NCI-H187 (cell line): ENCODE results near the gene ATG16L1.

ENCODE experiments used
- DNase-seq, 2 experiments: peaks; one replicate each; lab custom pipeline; 2025; lab: John Stamatoyannopoulos, UW

ATG16L1 gene

DNA sequence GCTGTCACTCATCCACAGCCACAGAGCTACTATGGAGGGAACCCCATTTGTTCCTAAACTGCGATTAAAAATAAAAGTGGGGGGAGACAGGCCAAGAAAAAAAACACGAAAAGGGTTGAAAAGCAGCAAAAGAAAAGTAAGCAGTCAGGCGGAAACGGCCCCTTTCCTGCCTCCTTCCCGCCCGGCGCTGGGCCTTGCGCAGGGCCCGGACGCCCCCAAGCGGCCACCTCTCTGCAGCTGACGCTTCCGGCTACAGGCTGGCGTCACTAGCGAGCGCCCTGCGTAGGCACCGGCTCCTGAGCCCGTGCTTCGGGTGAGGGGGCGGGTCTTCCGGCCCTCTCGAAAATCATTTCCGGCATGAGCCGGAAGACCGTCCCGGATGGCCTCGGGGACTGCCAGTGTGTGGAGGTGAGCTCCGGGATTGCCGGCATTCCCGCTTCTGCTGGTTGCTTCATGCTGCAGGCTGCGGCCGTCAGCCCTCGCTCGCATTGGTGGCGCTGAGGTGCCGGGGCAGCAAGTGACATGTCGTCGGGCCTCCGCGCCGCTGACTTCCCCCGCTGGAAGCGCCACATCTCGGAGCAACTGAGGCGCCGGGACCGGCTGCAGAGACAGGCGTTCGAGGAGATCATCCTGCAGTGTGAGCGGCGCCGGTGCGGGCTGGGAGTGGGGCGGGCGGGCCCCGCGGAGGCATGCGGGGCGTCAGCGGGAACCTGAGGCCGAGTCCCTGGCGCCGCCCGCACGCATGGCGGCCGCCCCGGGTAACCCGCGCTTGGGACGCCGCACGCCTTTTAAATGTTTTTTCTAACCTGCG lies at the start of gene ATG16L1:
ATG16L1 (plus strand) TSS at position 368 of the 811 bp plus-strand sequence; CDS start at position 523, 155 bp downstream.
- DNase-seq = peak; percentile 56 to 85

DNA sequence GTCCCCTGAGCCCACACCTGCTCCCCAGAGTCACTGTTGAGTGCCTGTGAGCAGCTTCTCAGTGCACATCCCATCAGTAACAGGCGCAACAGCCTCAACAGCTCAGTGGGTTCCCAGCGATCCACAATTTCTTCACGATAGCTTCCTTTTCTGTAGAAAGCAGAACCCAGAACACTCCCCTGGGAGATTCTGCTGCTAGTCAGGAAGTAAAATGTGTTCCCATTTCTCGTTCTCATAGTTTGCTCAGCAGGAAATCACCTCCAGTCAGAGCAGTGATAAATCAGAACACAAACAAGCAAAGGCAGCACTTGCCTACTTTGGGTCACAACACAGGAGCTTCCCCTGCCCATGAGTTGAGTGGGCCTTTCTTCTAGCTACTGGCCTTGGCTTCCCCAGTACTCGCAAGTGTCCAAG lies 48.9 kb upstream of the ATG16L1 start:
- DNase-seq = no peak

DNA sequence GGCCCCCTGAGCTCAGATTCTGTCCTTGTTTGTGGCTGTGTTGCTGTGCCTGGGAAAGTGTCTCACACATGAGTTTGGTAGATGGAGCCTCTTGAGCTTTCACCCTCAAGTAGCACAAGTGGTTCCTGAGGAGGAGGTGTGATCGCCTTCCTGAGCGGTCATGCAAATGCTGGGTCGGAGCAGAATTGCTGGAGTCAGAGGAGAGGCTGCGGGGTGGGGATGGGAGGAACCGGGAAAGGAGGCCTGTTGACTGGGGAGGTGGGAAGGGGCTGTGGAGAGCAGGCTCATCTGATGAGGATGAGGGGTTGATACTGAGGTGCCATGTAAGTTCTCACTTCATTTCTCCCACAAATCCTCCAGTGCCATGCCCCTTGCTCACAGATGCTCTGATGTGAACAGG lies 48.4 kb upstream of the ATG16L1 start:
- no peak for DNase-seq

DNA sequence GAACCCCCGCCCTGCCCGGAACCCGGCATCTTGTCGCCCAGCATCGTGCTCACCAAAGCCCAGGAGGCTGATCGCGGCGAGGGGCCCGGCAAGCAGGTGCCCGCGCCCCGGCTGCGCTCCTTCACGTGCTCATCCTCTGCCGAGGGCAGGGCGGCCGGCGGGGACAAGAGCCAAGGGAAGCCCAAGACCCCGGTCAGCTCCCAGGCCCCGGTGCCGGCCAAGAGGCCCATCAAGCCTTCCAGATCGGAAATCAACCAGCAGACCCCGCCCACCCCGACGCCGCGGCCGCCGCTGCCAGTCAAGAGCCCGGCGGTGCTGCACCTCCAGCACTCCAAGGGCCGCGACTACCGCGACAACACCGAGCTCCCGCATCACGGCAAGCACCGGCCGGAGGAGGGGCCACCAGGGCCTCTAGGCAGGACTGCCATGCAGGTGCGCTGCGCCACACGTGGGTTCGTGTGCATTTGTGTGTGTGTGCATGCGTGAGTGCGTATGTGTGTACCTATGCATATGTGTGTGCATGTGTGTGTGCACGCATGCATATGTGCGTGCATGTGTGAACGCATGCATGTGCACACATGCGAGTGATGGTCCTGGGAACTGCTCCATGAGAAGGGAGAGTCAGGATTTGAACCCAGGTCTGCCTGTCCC lies 47.1 kb upstream of the ATG16L1 start:
- DNase-seq = no peak

DNA sequence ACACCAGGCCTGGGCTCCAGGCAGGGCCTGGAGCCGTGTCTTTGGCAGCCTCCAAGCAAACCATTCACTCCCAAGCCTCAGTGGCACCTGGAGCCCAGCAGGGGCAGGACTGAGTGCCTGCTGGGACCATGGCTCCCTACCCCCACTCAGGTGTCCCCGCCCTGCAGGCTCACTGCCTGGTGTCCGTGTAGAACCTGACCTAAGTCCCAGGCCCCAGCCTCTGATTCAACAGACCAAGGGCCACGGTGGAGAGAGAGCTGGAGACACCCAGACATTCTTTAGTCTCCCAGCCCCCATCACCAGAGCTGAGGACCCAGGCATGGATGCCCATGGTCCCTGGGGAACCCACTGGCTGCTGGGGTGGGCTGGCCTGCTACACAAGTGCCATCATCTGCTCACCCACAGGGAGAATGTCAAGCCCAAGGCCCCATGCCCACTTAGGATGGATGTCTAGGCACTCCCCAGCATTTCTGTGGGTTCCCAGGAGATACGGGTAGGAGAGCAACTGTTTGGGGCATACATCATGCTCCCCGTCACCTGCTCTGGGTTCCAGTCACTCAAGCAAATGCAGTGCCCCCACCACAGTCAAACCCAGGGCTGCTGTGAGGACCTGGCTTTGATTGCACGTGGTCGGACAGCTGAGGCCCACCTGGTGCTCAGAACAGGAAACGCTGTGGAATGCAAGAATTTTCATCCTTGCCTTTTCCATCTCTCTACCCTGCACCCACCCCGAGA lies 42.9 kb upstream of the ATG16L1 start:
- no peak for DNase-seq

DNA sequence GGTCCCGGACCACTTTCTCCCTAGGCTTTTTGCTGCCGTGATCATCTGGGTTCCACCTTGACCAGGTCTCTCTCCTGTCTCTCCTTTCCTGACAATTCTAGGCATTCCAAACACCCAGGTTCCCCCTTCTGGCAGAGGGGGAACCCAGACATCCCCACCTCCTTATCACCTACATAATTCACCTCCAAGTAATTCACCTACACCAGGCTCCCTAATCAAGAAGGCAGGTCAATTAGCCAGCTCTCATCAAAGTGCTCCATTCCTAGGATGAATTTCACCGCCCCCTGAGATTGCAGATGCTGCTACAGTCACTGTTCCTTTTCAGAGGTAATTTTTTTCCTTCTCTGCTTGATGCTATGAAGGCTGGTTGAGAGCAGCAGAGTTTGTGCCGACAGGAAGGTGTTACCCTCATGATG lies 42.3 kb upstream of the ATG16L1 start:
- no peak for DNase-seq

DNA sequence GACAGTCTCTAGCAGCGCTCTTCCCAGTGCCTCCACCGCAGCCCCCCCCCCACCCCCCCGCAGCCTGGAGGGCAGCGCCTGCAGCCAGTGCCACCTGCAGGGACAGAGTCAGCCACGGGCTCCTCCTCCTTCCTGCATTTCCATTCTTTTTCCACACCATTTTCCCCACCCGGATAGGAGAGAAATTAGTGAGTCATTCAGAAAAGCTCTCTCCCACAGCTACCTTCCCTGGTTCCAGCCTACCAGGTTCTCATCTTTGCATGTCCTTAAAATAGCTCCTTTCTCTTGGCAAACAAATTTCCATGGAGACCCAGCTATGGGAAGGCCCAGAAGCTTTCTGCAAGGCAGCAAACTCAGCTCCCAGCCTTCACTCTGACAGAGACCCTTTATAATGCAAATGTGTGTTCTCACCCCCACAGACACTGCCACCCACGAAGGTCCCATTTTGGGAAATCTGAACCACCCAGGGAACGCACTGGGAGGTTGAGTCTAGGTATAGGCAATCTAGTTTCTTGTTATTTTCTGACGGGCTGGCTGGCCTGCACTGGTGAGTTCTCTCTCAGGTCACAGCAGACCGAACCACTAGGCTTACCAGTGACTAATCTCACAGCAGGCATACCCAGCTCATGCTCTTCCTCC lies 41.8 kb upstream of the ATG16L1 start:
- no peak for DNase-seq

DNA sequence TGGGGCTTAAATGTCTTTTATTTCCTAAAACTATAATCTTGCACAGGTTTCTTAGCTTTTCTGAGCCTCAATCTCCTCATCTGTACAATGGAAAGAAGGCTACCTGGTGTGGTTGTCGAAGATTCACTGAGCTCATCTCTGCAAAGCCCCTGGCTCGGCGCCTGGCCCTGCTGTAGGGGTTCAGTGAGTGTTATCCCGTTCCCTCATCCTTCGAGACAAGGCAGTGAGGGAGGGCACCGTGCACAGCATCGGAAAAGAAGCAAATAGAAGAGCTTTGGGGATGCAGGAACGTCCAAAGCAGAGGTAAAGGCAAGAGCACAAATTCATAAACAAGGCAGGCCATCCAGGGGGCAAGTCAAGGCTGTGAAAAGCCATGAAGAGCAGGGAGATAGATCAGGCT lies 41.2 kb upstream of the ATG16L1 start:
- no peak for DNase-seq

DNA sequence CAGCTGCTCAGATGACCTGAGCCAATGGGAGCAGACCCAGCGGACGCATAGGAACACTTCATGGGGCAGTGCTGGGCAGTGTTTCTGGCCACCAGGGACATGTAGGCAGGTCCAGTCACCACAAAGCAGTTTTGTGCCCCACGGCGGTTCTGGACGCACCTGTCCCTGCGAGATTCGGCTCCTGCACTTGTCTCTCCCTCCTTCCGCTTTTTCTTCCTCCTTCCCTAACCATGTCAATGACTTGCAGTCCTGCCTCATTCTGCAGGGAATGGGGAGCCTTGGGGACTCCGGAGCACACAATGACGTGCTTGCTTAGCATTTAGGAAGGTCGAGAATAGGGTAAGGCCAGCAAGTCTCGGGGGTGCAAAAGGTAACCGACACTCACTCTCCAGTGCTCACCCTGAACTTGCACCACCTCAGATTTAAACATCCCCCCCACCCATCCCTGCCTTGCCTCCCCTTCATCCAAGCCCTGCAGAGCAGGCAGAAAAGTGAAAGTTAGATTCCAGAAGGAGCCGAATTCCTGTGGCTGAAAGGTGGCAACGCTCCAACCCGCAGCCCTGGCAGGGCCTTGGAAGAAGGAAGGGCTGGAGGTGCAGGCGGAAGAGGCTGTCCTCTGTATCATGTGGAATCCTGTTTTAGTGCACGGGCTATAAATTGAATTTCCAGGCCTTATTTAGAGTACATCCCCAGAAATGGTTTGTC lies 40.5 kb upstream of the ATG16L1 start:
- no peak for DNase-seq

DNA sequence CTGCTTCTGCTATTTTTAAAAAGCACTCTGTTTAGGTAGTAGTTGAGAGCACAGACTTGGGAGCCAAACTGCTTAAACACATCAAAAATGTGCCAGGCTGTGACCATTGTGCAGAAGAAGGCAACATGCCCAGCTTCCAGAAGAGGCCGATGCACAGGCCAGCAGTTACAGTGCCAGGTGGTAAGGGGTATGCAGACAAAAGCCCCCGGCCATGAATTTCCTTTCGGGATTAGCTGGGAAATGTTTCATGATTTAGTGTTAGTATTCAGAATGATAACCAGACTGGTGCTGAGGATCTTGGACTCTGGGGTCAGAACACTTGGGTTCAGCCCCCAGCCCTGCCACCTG lies 40.0 kb upstream of the ATG16L1 start:
- DNase-seq = no peak

DNA sequence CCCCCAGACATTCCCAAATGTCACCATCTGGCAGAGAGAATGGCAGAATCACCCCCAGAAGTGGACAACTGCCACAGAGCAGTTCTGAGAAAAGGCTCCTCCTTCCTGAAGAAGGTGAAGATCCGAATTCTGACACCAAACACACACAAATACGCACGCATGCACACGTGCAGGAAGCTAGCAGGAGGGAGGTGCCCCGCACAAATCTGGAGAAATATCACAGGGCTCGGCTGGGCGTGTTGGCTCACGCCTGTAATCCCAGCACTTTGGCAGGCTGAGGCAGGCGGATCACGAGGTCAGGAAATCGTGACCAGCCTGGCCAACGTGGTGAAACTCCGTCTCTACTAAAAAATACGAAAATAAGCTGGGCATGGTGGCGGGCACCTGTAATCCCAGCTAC lies 38.5 kb upstream of the ATG16L1 start:
- no peak for DNase-seq

DNA sequence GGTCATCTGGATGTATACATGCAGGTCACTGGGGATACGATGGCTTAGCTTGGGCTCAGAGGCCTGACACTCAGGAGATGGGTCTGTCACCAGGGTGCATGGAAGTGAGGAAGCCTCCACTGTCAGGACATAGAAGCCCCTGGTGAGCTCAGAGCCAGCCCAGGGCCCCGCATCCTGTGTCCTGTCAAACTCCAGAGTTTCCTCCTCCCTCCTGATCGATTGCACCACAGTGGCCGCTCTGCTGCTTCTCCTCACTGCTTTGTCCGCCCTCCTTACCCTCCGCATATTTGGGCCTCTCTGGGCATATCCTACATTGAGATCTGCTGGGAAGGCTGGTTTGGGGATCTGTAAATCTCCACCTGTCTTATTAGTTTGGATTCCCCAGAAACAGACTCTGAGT lies 37.5 kb upstream of the ATG16L1 start:
- no peak for DNase-seq

DNA sequence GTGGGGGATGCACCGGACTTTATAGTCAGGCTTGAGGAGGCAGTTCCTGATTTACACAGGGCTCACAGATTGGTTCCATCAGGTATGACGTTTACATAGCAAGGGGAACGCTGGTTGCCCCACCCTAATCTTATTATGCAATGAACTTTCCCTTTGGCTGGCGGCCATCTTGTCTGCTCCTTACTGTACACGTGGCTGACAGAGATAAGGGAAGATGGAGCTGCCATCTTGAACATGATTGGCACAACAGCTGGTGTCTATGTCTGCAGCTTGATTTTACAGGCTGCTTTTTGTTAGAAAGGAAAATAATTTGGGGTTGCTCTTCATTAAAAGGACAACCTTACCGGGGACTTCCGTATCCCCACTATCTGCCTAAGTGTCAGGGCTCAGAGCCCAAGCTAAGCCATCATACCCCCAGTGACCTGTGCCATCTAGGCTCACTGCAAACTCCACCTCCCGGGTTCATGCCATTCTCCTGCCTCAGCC lies 33.5 kb upstream of the ATG16L1 start:
- no peak for DNase-seq

DNA sequence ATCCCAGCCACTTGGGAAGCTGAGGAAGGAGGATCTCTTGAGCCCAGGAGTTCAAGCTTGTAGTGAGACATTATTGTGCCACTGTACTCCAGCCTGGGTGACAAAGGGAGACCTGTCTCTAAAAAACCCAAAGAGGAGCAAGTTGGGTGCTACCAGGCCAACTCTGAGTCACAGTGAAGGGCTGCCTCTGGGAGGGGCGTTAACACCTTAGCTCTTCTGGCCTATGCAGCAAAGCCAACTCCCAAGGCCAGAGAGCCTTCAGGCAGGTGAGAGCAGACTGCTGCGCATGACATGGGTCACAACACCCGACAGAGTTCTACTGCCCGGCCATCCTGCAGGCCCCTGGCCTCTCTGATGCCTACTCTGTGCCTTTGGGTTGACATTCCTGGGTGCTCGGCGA lies 32.6 kb upstream of the ATG16L1 start:
- no peak for DNase-seq

DNA sequence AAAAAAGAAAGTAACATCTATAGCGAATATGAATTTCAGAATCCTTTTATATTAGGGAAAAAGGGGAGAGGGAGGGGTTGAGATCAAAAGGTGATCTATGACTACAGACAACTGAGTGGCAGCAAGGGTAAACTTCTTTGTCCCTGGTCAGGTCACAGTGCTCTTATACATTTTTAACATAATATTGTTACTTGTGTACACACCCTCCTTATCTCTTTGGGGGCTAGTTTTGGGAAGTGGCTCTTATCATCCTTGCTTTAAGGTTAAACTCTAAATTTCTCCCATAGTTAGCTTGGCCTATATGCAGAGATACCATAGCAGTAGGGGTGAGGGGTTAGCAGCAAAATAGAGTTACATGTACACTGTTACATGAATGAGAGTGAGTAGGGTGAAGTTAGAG lies 31.6 kb upstream of the ATG16L1 start:
- no peak for DNase-seq

DNA sequence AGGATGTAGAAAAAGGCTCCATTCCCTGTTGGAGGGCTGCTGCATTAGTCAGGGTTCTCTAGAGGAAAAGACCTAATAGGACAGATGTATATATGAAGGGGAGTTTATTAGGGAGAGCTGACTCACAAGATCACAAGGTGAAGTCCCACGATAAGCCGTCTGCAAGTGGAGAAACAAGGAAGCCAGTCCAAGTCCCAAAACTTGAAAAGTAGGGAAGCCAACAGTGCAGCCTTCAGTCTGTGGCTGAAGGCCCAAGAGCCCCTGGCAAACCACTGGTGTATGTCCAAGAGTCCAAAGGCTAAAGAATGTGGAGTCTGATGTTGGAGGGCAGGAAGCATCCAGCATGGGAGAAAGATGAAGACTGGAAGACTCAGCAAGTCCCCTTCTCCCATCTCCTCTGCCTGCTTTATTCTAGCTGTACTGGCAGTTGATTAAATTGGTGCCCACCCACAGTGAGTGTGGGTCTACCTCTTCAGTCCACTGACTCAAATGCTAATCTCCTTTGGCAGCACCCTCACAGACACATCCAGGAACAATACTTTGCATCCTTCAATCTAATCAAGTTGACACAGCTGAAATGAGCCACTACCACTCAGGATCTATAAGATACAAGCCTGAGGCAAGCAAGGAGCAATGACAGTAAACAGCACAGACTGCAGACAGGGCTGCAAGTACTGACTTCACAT lies 30.0 kb upstream of the ATG16L1 start:
- no peak for DNase-seq

DNA sequence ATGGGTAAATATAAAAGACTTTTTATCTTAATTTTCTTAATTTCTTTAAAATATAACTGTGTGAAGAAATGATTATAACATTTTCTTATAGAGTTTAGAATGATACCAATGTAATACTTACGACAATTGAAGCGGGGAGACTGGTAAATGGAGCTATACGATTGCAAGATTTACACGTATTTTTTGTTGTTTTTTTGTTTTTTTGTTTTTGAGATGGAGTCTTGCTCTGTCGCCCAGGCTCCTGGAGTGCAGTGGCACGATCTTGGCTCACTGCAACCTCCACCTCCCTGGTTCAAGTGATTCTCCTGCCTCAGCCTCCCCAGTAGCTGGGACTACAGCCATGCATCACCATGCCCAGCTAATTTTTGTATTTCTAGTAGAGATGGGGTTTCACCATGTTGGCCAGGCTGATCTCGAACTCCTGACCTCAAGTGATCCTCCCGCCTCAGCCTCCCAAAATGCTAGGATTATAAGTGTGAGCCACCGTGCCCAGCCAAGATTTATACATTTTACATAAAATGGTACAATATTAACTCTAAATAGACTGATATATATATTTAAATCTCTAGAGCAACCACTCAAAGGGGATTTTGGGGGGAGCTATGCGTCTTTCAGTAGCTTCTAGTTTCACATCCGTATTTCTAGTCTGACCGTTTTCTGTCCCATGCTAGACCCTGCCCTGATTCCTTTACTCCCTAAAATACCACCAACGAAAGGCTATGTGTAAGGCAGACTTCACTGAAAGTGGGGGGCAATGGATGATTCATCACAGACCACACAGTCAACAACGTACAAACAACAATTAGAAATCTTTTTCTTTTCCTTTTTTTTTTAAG lies 28.2 kb upstream of the ATG16L1 start:
- no peak for DNase-seq

DNA sequence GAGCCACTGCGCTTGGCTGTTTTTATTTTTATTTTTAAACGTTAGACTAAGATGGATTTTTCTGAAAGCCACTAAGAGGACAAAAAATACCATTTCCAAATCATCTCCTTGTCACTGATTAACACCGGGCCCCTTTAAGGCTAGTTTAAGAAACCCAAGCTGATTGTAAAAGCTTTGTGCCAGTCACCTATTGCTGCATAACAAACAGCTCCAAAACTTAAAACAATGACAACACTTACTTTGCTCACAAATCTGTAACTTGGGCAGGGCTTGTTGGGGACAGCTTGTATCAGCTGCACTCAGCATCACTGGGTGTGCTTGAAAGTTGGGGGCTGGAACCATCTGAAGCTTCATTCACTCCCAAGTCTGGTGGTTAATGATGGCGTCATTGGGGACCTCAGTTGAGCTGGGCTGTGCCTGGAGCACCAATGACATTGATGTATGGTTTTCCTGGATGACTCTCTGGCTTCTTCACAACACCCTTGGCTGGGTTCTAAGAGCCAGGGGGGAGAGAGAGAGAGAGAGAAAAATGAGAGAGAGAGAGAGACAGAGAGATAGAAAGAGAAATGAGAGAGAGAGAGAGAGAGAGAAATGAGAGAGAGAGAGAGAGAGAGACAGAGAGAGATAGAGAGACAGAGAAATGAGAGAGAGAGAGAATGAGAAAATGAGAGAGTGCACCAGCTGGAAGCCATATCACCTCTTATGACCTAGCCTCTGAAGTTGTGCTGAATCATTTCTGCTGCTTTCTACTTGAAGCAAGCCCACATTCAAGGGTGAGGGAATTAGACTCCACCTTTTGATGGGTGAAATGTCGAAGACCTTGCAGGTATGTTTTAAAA lies 26.0 kb upstream of the ATG16L1 start:
- DNase-seq = no peak

DNA sequence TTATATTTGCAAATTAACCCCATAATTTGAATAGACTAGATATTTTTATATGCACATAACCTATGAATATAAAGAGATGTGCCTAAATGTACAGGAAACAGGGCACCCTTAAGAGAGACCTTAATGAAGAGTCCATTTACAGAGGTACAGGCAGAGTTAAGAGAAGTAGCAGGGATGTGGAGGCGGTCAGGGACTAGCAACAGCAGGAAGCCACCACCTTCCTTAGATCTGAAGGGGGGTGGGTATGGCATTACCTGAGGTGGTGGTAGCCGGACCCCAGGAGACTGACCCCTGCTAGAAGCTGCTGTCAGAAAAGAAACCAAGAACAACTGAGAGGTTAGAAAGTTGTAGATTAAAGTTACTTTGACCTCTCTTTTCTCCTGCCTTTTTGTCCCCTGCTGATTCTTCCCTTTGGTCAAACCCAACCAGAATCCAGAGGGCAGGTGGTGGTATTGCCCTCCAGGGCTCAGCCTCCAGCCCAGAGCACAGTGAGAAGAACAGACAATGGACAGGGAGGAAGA lies 24.9 kb upstream of the ATG16L1 start:
- DNase-seq = no peak
